SK-N-SH (cell line): Measurements from ENCODE around the gene GALNT12. TPM values are rescaled to one million over a fixed set of nuclear protein-coding genes. Genes with fewer than 3 reads are reported as not detected.

Experiments used
- CTCF ChIA-PET: fragments of 300-600, 350-600 bp; formaldehyde crosslinking; extraction: SDS; loops from one replicate; lab custom pipeline; 2021; lab: Yijun Ruan, JAX
- POLR2A ChIA-PET: fragments of 350-600 bp; sonication (Branson Sonifier 250); formaldehyde crosslinking; extraction: SDS; loops from one replicate; lab custom pipeline; 2020; ENCODE audit warnings: antibody characterized with exemption, inconsistent platforms; lab: Yijun Ruan, JAX
- DNase-seq: peaks from one replicate; pipeline ENCODE4 v3.0.0; 2012
- H2AFZ ChIP-seq: fragments of 200-600 bp; sonication (generic); 2 replicates; pipeline ENCODE4 v1.8.1; 2016; ENCODE audit warnings: antibody characterized with exemption, mild to moderate bottlenecking, low read depth
- H3F3A ChIP-seq: fragments of 200-600 bp; sonication (generic); replicated peaks from 2 replicates; pipeline ENCODE3; 2016; ENCODE audit warnings: antibody characterized with exemption, mild to moderate bottlenecking; ENCODE audit not compliant: insufficient read depth
- H3K27ac ChIP-seq, 2 experiments: fragments of 200-500 bp in 1 of 2; fragments of 200-600 bp in 1 of 2; sonication (Bioruptor generic) in 1 of 2; sonication (generic), shearing (Covaris generic) in 1 of 2; 2 replicates each; pipeline versions ENCODE4 v1.5.1 to v1.6.1; 2014 to 2016; ENCODE audit warnings: low read depth in 2 of 2, inconsistent platforms in 1 of 2, low read length in 1 of 2, mild to moderate bottlenecking in 1 of 2, mixed read lengths in 1 of 2
- H3K27me3 ChIP-seq: fragments of 200-600 bp; sonication (generic), shearing (Covaris generic); 2 replicates; pipeline ENCODE4 v1.6.1; 2016; ENCODE audit warnings: mixed run types; ENCODE audit not compliant: insufficient read depth
- H3K36me3 ChIP-seq, 2 experiments: fragments of 200-500 bp in 1 of 2; fragments of 200-600 bp in 1 of 2; sonication (Bioruptor generic) in 1 of 2; sonication (generic) in 1 of 2; replicated peaks in 1 of 2; 2 replicates each; pipeline versions ENCODE3 to v1.5.1; 2014 to 2016; ENCODE audit warnings: low read length in 1 of 2, mild to moderate bottlenecking in 1 of 2; ENCODE audit not compliant: insufficient read depth in 2 of 2, control insufficient read depth in 1 of 2
- H3K4me1 ChIP-seq, 2 experiments: fragments of 200-500 bp in 1 of 2; fragments of 200-600 bp in 1 of 2; sonication (Bioruptor generic) in 1 of 2; sonication (generic), shearing (Covaris generic) in 1 of 2; 2 replicates each; pipeline versions ENCODE4 v1.5.1 to v1.6.1; 2014 to 2016; ENCODE audit warnings: low read depth in 1 of 2, low read length in 1 of 2, mixed run types in 1 of 2; ENCODE audit not compliant: insufficient read depth in 2 of 2, control insufficient read depth in 1 of 2
- H3K4me2 ChIP-seq: fragments of 200-600 bp; sonication (generic), shearing (Covaris generic); 2 replicates; pipeline ENCODE4 v1.6.1; 2017; ENCODE audit warnings: mixed run types
- H3K4me3 ChIP-seq, 2 experiments: fragments of 200-500 bp in 1 of 2; fragments of 200-600 bp in 1 of 2; sonication (Bioruptor generic) in 1 of 2; sonication (generic), shearing (Covaris generic) in 1 of 2; 2 replicates each; pipeline versions ENCODE4 v1.5.1 to v1.8.1; 2014 to 2016; ENCODE audit warnings: low read depth in 2 of 2, inconsistent platforms in 1 of 2, low read length in 1 of 2, mild to moderate bottlenecking in 1 of 2, mixed read lengths in 1 of 2, moderate library complexity in 1 of 2
- H3K79me2 ChIP-seq: fragments of 200-600 bp; sonication (generic); 2 replicates; pipeline ENCODE4 v1.8.1; 2017; ENCODE audit warnings: mild to moderate bottlenecking; ENCODE audit not compliant: insufficient read depth
- H3K9ac ChIP-seq: fragments of 200-600 bp; sonication (generic); 2 replicates; pipeline ENCODE4 v1.6.1; 2017; ENCODE audit warnings: mixed run types
- H3K9me2 ChIP-seq: fragments of 200-600 bp; sonication (generic); 2 replicates; pipeline ENCODE4 v1.6.1; 2017; ENCODE audit warnings: mixed run types
- H3K9me3 ChIP-seq: fragments of 200-600 bp; sonication (generic); 2 replicates; pipeline ENCODE4 v1.6.1; 2017; ENCODE audit warnings: mixed run types, mild to moderate bottlenecking, moderate library complexity
- H4K20me1 ChIP-seq: fragments of 200-600 bp; sonication (generic); 2 replicates; pipeline ENCODE4 v1.6.1; 2017; ENCODE audit warnings: mild to moderate bottlenecking, mixed run types; ENCODE audit not compliant: insufficient read depth
- EZH2phosphoT487 ChIP-seq: fragments of 200-600 bp; sonication (generic); IDR thresholded peaks from 2 replicates; pipeline ENCODE4 v1.6.1; 2017; ENCODE audit warnings: low read depth, mixed run types, mild to moderate bottlenecking, antibody characterized with exemption, moderate library complexity, borderline replicate concordance
- FOSL2 ChIP-seq: IDR thresholded peaks from 2 replicates; pipeline ENCODE4 v1.4.0; 2012; ENCODE audit warnings: low read depth, mild to moderate bottlenecking, moderate library complexity, borderline replicate concordance
- FOXJ3 ChIP-seq: sonication (generic); formaldehyde crosslinking; IDR thresholded peaks from 2 replicates; pipeline ENCODE4 v1.5.1; 2020; ENCODE audit warnings: mild to moderate bottlenecking, missing genetic modification reagents
- GABPA ChIP-seq: IDR thresholded peaks from 2 replicates; pipeline ENCODE4 v1.4.0; 2012; ENCODE audit warnings: low read depth, mild to moderate bottlenecking
- MEF2A ChIP-seq: IDR thresholded peaks from 2 replicates; pipeline ENCODE4 v1.4.0; 2012; ENCODE audit warnings: low read depth, borderline replicate concordance
- NRF1 ChIP-seq: IDR thresholded peaks from 2 replicates; pipeline ENCODE4 v1.6.1; 2012; ENCODE audit warnings: low read depth, mild to moderate bottlenecking, low read length
- PBX3 ChIP-seq: IDR thresholded peaks from 2 replicates; pipeline ENCODE4; 2012
- POLR2AphosphoS5 ChIP-seq: IDR thresholded peaks from 2 replicates; pipeline ENCODE4 v1.6.1; 2012; ENCODE audit warnings: low read depth, low read length
- RAD21 ChIP-seq: IDR thresholded peaks from 2 replicates; pipeline ENCODE4 v1.6.1; 2012; ENCODE audit warnings: mild to moderate bottlenecking, low read length
- REST ChIP-seq: IDR thresholded peaks from 2 replicates; pipeline ENCODE4 v1.6.1; 2012; ENCODE audit warnings: mild to moderate bottlenecking, low read depth, low read length, moderate library complexity
- RFX5 ChIP-seq: IDR thresholded peaks from 2 replicates; pipeline ENCODE4 v1.6.1; 2012; ENCODE audit warnings: mild to moderate bottlenecking, improper control_type of control experiment, low read length
- TEAD4 ChIP-seq: IDR thresholded peaks from 2 replicates; pipeline ENCODE4 v1.4.0; 2012; ENCODE audit warnings: mild to moderate bottlenecking, borderline replicate concordance; ENCODE audit not compliant: insufficient read depth
- YY1 ChIP-seq: IDR thresholded peaks from 2 replicates; pipeline ENCODE4 v1.4.0; 2012; ENCODE audit warnings: low read depth, mild to moderate bottlenecking
- ZBTB33 ChIP-seq: IDR thresholded peaks from 2 replicates; pipeline ENCODE4 v1.4.0; 2012; ENCODE audit warnings: low read depth, borderline replicate concordance
- WGBS: methylation state at CpG from one replicate; pipeline ENCODE4 v1.1.6; 2017; ENCODE audit warnings: low lambda C conversion rate; 5-methylcytosine and 5-hydroxymethylcytosine counted together
- polyA plus RNA-seq, 3 experiments: library from polyadenylated mRNA; depleted of rRNA; stranded (reverse); fragments of >200 nt; gene quantifications; 2 replicates each; pipeline ENCODE4 v1.2.3, GENCODE V29; 2012
- TF ChIP-seq, protein P1 (sequence below): IDR thresholded peaks from 2 replicates; pipeline ENCODE4 v1.4.0; 2012; ENCODE audit warnings: low read depth

GALNT12 gene
- polyA plus RNA-seq, 1 of the 3 experiments (the other 2 are of a cell fraction): 7.4 TPM

DNA sequence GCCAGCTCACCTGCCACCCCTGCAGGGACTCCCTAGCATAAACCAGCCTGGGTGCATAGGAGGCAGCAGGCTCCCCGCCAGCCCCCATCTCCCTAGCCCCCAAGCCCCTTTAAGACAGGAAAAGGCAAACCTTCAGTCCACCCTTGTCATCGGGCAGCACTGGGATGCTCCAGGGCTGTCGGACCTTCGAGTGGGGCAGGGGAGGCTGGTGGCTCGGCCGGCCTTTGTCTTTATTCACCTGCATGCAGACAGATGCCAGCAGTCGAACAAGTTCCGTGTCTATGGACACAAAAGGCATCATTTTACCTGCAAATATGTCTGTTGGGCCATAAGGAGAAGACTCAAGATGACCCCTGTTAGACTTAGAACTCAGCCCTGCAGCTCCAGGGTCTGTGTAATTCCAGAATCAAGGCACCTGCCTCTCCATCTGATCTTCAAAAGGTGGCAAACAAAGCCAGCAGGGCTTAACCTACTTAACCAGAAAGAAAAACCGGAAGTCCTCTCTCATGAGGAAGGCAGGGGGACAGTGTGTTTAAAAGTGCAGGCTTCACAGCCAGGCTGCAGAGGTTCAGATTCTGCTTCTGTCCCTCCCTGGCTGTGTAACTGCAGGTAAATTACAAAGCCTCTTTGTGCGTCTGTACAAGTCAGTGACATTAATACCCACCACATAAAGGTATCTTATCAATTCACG, 27.3 kb upstream of the GALNT12 start:
- H4K20me1 ChIP-seq: no peaks in the 10 kb centered on the region
- H3K9me3 ChIP-seq: no peaks in the 10 kb centered on the region
- no peaks in the 10 kb centered on the region for H3K4me1 ChIP-seq
- no peak overlapping the region for H2AFZ ChIP-seq
- ChIA-PET POLR2A (no interaction called here), CTCF (interaction anchor here (1.5 to 12.1 kb wide), 2 partner anchors 370 to 464 kb away, joined by 3 to 198 read pairs; no protein-coding TSS in a partner anchor)
- peaks cover 4% of the 10 kb centered on the region for H3F3A ChIP-seq
- H3K4me3 ChIP-seq: no peak overlapping the region
- no peak overlapping the region for H3K27ac ChIP-seq
- no peak overlapping the region for H3K9ac ChIP-seq
- H3K4me2 ChIP-seq: no peak overlapping the region
- no peak for TF ChIP-seq RFX5
- TF ChIP-seq NRF1: no peak
- TF ChIP-seq, protein P1, sequence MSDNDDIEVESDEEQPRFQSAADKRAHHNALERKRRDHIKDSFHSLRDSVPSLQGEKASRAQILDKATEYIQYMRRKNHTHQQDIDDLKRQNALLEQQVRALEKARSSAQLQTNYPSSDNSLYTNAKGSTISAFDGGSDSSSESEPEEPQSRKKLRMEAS: no peak
- TF ChIP-seq EZH2phosphoT487: no peak
- no peak for TF ChIP-seq MEF2A
- no peak for TF ChIP-seq POLR2AphosphoS5
- no peak for TF ChIP-seq GABPA
- no peak for TF ChIP-seq RAD21
- TF ChIP-seq PBX3: no peak
- TF ChIP-seq YY1: no peak
- no peak for TF ChIP-seq REST
- no peak for TF ChIP-seq FOXJ3
- no peak for TF ChIP-seq ZBTB33
- no peak for TF ChIP-seq FOSL2
- TF ChIP-seq TEAD4: no peak
- peaks cover 8 to 13% of the 10 kb centered on the region in 2 experiments for H3K36me3 ChIP-seq
- no peak for DNase-seq
- no peaks in the 10 kb centered on the region for H3K27me3 ChIP-seq
- no peaks in the 10 kb centered on the region for H3K79me2 ChIP-seq
- no peaks in the 10 kb centered on the region for H3K9me2 ChIP-seq
- 94% methylated on average over 10 of the region's 11 CpGs for WGBS
